ENCODE measurements around the gene XKRX. TPM values are rescaled to one million over a fixed set of nuclear protein-coding genes. Genes with fewer than 3 reads are reported as not detected.

XKRX gene
- total RNA-seq, 3 donors from 2014 or later (not counting 1 experiment from before 2014, with no cell fraction given), result 0.20 to 0.38 TPM; not detected in 1

DNA sequence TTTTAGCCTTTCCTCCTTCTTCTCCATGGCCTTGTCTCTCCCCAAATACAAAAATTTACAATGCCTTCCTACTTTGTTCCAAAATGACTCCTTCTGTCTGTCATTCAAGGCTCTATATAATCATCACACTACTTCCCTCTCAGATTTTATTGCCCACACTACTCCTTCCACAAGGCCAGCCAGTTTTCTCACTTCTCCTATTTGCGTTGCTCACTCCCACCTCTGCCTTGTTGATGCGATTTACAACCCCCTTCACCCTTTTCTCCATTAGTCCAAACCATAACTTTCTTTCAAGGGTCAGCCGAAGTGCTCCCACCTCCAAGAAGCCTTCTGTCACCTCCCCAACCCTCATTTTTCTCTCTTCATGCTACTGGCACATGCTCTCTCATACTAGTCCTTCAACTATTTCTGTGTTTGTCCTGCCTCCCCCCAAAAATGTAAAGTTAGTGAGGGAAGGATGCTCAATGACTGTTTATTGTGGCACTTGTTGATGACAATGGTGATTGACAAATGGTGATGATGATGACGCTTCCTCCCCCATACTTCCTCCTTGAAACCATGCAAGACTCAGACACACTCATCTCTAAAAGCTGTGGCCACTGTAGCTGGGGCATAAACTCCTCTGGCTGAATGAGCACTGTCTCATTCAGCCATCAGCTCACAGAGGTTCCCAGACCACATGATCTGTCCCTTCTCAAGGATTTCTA is 2.7 kb upstream of the XKRX start:
- ATAC-seq (no peak), DNase-seq (no peak)
- no peaks in the 10 kb centered on the region for H3K36me3 Mint-ChIP-seq
- no peak overlapping the region for H3K27ac Mint-ChIP-seq
- H3K4me1 Mint-ChIP-seq, result peaks cover 0 to 6% of the 10 kb centered on the region in 2 donors
- H3K4me3 Mint-ChIP-seq, result no peak overlapping the region
- intact Hi-C loops (cut with micrococcal nuclease), result no loop called here
- TF ChIP-seq, protein P1, sequence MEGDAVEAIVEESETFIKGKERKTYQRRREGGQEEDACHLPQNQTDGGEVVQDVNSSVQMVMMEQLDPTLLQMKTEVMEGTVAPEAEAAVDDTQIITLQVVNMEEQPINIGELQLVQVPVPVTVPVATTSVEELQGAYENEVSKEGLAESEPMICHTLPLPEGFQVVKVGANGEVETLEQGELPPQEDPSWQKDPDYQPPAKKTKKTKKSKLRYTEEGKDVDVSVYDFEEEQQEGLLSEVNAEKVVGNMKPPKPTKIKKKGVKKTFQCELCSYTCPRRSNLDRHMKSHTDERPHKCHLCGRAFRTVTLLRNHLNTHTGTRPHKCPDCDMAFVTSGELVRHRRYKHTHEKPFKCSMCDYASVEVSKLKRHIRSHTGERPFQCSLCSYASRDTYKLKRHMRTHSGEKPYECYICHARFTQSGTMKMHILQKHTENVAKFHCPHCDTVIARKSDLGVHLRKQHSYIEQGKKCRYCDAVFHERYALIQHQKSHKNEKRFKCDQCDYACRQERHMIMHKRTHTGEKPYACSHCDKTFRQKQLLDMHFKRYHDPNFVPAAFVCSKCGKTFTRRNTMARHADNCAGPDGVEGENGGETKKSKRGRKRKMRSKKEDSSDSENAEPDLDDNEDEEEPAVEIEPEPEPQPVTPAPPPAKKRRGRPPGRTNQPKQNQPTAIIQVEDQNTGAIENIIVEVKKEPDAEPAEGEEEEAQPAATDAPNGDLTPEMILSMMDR (IDR thresholded peaks at IDR 0.05), result no peak
- H3K9me3 ChIP-seq (ENCODE audit: control insufficient read depth, insufficient read depth, low read length), result no peaks in the 10 kb centered on the region
- H3K4me3 ChIP-seq (ENCODE audit: low read length), result no peak overlapping the region
- H3K27me3 ChIP-seq (ENCODE audit: control insufficient read depth, insufficient read depth, low read length), result no peaks in the 10 kb centered on the region
- no peaks in the 10 kb centered on the region for H3K9me3 Mint-ChIP-seq
- peak overlapping the region; percentile 45 for H3K27ac ChIP-seq (ENCODE audit: low read length)
- no peaks in the 10 kb centered on the region for H3K36me3 ChIP-seq (ENCODE audit: control insufficient read depth, insufficient read depth, low read length)
- WGBS (ENCODE audit: insufficient coverage), result 79% methylated on average over 3 of the region's 4 CpGs
- H3K27me3 Mint-ChIP-seq (ENCODE audit: low read depth in 2 of 2), result peaks cover 14 to 33% of the 10 kb centered on the region in 2 donors
- H3K4me1 ChIP-seq (ENCODE audit: control insufficient read depth, insufficient read depth, low read length), result peaks cover 11% of the 10 kb centered on the region

DNA sequence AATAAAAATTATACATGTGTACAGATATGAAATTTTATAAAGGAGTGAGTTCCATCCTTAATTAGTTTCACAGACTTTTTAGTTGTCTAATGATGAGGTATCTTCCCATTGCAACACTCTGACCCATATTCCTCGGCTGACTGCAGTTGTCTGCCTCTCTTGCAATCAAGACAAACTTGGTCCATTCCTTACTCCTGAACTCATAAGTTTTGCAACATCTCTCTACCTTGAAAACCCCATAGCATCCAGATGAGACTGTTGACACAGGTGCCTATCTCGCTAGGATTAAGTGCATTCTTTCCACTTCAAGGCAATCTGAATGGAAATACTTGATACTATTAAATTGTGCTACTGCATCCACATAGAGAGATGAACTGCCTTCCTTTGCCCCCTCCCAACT is 2.3 kb downstream of the XKRX start:
- DNase-seq (no peak), ATAC-seq (no peak)
- Mint-ChIP-seq H3K27me3 (ENCODE audit: low read depth in 2 of 2) (peaks cover 8 to 25% of the 10 kb centered on the region in 2 donors), H3K9me3 (no peaks in the 10 kb centered on the region), H3K4me1 (peaks cover 0 to 6% of the 10 kb centered on the region in 2 donors), H3K36me3 (no peaks in the 10 kb centered on the region), H3K27ac (no peak overlapping the region), H3K4me3 (no peak overlapping the region)
- H3K4me1 ChIP-seq (ENCODE audit: control insufficient read depth, insufficient read depth, low read length), result peaks cover 11% of the 10 kb centered on the region
- no peaks in the 10 kb centered on the region for H3K9me3 ChIP-seq (ENCODE audit: control insufficient read depth, insufficient read depth, low read length)
- no peaks in the 10 kb centered on the region for H3K27me3 ChIP-seq (ENCODE audit: control insufficient read depth, insufficient read depth, low read length)
- H3K4me3 ChIP-seq (ENCODE audit: low read length), result no peak overlapping the region
- intact Hi-C loops (cut with micrococcal nuclease), result no loop called here
- H3K27ac ChIP-seq (ENCODE audit: low read length), result no peak overlapping the region
- TF ChIP-seq, protein P1 (IDR thresholded peaks at IDR 0.05), result no peak
- 90% methylated on average over 1 of the region's 2 CpGs for WGBS (ENCODE audit: insufficient coverage)
- no peaks in the 10 kb centered on the region for H3K36me3 ChIP-seq (ENCODE audit: control insufficient read depth, insufficient read depth, low read length)

DNA sequence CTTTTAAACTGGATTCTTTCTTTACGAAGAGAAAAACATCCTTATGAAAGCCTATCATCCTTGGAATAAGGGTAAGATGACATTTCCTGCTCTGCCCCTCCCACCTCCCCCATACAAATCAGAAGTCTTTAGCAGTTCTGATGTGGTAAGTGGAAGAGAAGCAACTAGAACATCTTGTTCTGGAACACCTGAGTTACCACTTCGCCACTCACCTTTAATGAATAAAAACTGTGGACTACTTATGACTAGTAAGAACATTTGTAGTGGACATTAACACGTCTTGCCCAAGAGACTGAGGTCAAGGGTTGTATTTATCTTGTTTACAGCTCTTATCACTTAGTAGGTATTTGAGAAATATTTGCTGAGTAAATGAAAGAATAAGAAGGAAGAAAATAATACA is 4.3 kb downstream of the XKRX start:
- ATAC-seq (no peak), DNase-seq (peak in 1 of 2 donors; percentile 4)
- H3K4me1 ChIP-seq (ENCODE audit: control insufficient read depth, insufficient read depth, low read length), result peaks cover 8% of the 10 kb centered on the region
- no peaks in the 10 kb centered on the region for H3K9me3 ChIP-seq (ENCODE audit: control insufficient read depth, insufficient read depth, low read length)
- H3K27ac ChIP-seq (ENCODE audit: low read length), result no peak overlapping the region
- Mint-ChIP-seq H3K9me3 (no peaks in the 10 kb centered on the region), H3K4me1 (peaks cover 0 to 3% of the 10 kb centered on the region in 2 donors), H3K36me3 (no peaks in the 10 kb centered on the region), H3K27ac (no peak overlapping the region), H3K27me3 (ENCODE audit: low read depth in 2 of 2) (peaks cover 4 to 20% of the 10 kb centered on the region in 2 donors), H3K4me3 (no peak overlapping the region)
- H3K4me3 ChIP-seq (ENCODE audit: low read length), result no peak overlapping the region
- H3K27me3 ChIP-seq (ENCODE audit: control insufficient read depth, insufficient read depth, low read length), result no peaks in the 10 kb centered on the region
- no CpG with 5 or more reads among the region's 3 CpGs for WGBS (ENCODE audit: insufficient coverage)
- intact Hi-C loops (cut with micrococcal nuclease), result no loop called here
- TF ChIP-seq, protein P1 (IDR thresholded peaks at IDR 0.05), result no peak
- no peaks in the 10 kb centered on the region for H3K36me3 ChIP-seq (ENCODE audit: control insufficient read depth, insufficient read depth, low read length)

DNA sequence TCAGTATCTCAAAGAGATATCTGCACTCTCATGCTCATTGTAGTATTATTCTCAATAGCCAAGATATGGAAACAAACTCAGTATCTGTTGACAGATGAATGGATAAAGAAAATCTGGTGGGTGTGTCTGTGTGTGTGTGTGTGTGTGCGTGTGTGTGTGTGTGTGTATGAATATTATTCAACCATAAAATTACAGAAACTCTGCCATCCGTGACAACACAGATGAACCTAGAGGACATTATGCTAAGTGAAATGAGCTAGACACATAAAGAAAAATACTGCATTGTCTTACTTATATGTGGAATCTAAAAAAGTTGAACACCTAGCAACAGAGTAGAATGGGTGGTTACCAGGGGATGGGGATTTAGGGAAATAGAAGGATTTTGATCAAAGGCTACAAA is 13.2 kb downstream of the XKRX start:
- no CpG with 5 or more reads among the region's 2 CpGs for WGBS (ENCODE audit: insufficient coverage)
- ATAC-seq (no peak), DNase-seq (no peak)
- no peaks in the 10 kb centered on the region for H3K9me3 ChIP-seq (ENCODE audit: control insufficient read depth, insufficient read depth, low read length)
- H3K27me3 Mint-ChIP-seq (ENCODE audit: low read depth in 2 of 2), result peaks cover 5 to 17% of the 10 kb centered on the region in 2 donors
- TF ChIP-seq, protein P1 (IDR thresholded peaks at IDR 0.05), result no peak
- intact Hi-C loops (cut with micrococcal nuclease), result no loop called here
- H3K4me1 Mint-ChIP-seq, result no peaks in the 10 kb centered on the region
- no peaks in the 10 kb centered on the region for H3K36me3 ChIP-seq (ENCODE audit: control insufficient read depth, insufficient read depth, low read length)
- no peak overlapping the region for H3K27ac ChIP-seq (ENCODE audit: low read length)
- no peak overlapping the region for H3K27ac Mint-ChIP-seq
- no peaks in the 10 kb centered on the region for H3K4me1 ChIP-seq (ENCODE audit: control insufficient read depth, insufficient read depth, low read length)
- no peaks in the 10 kb centered on the region for H3K27me3 ChIP-seq (ENCODE audit: control insufficient read depth, insufficient read depth, low read length)
- no peaks in the 10 kb centered on the region for H3K9me3 Mint-ChIP-seq
- H3K36me3 Mint-ChIP-seq, result no peaks in the 10 kb centered on the region
- H3K4me3 Mint-ChIP-seq, result no peak overlapping the region
- no peak overlapping the region for H3K4me3 ChIP-seq (ENCODE audit: low read length)
